Neutrophil (primary cell): Measurements from ENCODE around the gene RALGAPA2.

Source experiments
- H3K27ac ChIP-seq: fragments of 200-600 bp; sonication (generic); 2 replicates; pipeline ENCODE4 v1.5.1; 2016; ENCODE audit warnings: mild to moderate bottlenecking, moderate library complexity
- H3K27me3 ChIP-seq: fragments of 200-600 bp; sonication (generic); 2 replicates; pipeline ENCODE4 v1.6.0; 2016; ENCODE audit warnings: mild to moderate bottlenecking
- H3K36me3 ChIP-seq: fragments of 200-600 bp; sonication (generic); 2 replicates; pipeline ENCODE4 v1.5.1; 2017
- H3K4me1 ChIP-seq, 2 experiments: fragments of 200-600 bp in 1 of 2; sonication (generic) in 1 of 2; 1 replicate in 1 of 2; 2 replicates in 1 of 2; pipeline versions ENCODE4 v1.5.1 to v1.6.1; 2013 to 2016; ENCODE audit warnings: low read depth in 1 of 2, low read length in 1 of 2, mild to moderate bottlenecking in 1 of 2, moderate library complexity in 1 of 2; ENCODE audit not compliant: control insufficient read depth in 1 of 2, insufficient read depth in 1 of 2
- H3K4me3 ChIP-seq, 2 experiments: fragments of 200-600 bp in 1 of 2; sonication (generic) in 1 of 2; 1 replicate in 1 of 2; 2 replicates in 1 of 2; pipeline ENCODE4 v1.5.1; 2013 to 2016; ENCODE audit warnings: low read depth in 1 of 2, low read length in 1 of 2, mild to moderate bottlenecking in 1 of 2, moderate library complexity in 1 of 2
- H3K9me3 ChIP-seq: fragments of 200-600 bp; sonication (generic); 2 replicates; pipeline ENCODE4 v1.5.1; 2016
- TF ChIP-seq, protein P1 (sequence below): fragments of 200-600 bp; sonication (generic); IDR thresholded peaks from 2 replicates; pipeline ENCODE4 v1.5.1; 2016; ENCODE audit warnings: antibody characterized with exemption

RALGAPA2 gene

DNA sequence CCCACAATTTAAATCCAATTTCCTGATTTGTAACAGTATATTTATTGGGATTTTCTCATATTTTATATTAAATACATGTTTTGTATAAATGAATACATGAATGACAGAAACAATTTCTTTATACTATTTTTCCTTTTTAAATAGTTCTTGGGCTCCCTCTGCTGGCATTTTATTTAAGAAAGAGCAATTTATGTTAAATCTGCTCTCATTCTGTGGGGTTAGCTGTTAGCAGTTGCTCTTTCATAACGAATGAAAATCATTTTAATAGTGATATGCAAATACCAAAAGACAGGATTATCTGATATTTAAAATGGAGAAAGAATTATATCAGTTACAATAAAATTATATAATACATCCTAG is 118.3 kb downstream of the RALGAPA2 start:
- H3K27me3 ChIP-seq: no peaks in the 10 kb centered on the region
- H3K9me3 ChIP-seq: no peaks in the 10 kb centered on the region
- TF ChIP-seq, protein P1, sequence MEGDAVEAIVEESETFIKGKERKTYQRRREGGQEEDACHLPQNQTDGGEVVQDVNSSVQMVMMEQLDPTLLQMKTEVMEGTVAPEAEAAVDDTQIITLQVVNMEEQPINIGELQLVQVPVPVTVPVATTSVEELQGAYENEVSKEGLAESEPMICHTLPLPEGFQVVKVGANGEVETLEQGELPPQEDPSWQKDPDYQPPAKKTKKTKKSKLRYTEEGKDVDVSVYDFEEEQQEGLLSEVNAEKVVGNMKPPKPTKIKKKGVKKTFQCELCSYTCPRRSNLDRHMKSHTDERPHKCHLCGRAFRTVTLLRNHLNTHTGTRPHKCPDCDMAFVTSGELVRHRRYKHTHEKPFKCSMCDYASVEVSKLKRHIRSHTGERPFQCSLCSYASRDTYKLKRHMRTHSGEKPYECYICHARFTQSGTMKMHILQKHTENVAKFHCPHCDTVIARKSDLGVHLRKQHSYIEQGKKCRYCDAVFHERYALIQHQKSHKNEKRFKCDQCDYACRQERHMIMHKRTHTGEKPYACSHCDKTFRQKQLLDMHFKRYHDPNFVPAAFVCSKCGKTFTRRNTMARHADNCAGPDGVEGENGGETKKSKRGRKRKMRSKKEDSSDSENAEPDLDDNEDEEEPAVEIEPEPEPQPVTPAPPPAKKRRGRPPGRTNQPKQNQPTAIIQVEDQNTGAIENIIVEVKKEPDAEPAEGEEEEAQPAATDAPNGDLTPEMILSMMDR: no peak
- no peaks in the 10 kb centered on the region for H3K4me1 ChIP-seq
- no peak overlapping the region for H3K27ac ChIP-seq
- H3K4me3 ChIP-seq: no peak overlapping the region
- H3K36me3 ChIP-seq: peaks cover 77% of the 10 kb centered on the region

DNA sequence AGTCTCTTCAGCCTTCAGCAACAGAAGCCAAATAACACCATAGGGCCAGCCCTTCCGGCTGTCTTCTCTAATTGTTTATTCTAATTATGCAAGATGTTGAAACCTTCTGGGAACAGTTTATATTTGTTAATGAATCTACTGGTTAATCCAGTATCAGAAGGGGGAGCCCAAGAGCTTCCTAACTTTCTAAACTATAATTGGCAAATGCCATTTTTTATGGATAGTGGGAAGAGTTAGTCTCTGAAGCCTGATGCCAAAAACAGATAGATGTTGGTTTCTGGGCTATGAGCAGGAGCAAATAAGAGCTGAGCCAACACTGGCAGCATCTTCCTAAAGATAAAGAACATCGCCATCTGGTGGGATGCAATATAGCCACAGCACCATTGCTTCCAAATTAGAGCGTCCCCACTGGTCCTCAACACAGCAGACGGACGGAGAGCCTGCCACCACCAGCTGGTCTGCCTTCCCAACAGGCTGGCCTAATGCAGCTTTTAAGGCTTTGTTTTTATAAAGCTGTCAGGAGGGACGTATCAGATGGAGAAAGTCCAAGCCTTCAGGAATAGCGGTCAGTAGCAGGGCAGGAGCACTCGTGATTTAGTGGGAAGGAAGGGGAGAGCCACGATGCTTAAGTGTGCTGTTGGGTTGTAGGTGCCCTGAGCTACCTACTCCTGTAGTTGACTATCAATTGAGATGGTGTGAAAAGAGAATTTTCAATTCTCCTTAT is 118.8 kb downstream of the RALGAPA2 start:
- H3K4me1 ChIP-seq: no peaks in the 10 kb centered on the region

DNA sequence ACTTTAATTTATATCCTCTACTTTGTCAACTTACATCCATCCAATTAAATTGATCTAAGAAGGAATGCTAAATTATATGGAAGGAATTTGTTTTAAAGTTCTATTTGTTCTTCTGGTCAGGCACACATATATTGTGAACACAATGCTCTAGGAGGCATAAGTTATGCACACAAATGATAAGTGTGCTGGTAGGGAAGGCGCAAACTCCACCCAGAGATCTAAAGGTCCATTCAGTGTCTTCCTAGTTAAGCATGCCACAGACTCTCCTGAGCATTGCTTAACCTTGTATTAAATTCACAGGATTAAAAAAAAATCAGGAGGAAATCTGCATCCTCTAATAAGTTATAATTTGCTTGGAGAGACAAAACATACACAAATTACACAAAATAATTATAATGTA is 127.3 kb downstream of the RALGAPA2 start:
- Histone ChIP-seq H3K4me3 (no peak overlapping the region), H3K4me1 (no peaks in the 10 kb centered on the region), H3K27ac (no peak overlapping the region), H3K9me3 (no peaks in the 10 kb centered on the region), H3K27me3 (no peaks in the 10 kb centered on the region), H3K36me3 (peaks cover 75% of the 10 kb centered on the region)
- TF ChIP-seq, protein P1: no peak

More for the DNA sequence above, 118.8 kb downstream of the RALGAPA2 start:
- Histone ChIP-seq H3K27ac (no peak overlapping the region), H3K36me3 (peaks cover 77% of the 10 kb centered on the region), H3K27me3 (no peaks in the 10 kb centered on the region), H3K4me3 (no peak overlapping the region), H3K9me3 (no peaks in the 10 kb centered on the region)
- TF ChIP-seq, protein P1: no peak

DNA sequence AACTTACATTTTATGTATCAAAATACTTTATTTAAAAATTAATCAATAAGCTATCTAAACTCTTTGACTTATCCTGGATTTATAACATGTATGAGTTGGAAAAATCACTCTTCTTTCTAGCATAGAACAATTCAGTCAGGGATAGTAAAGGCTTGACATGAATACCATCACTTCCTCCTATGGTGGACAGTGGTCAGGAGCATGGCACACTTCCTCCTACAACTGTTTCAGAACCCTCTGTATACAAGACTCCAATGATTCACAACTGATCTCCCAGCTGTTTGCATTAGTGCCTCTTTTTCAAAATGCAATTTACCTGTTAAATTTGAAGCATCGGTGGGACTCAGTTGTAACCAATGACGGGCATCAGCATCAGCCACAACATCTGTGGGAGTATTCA is 129.7 kb downstream of the RALGAPA2 start:
- Histone ChIP-seq H3K27me3 (no peaks in the 10 kb centered on the region), H3K36me3 (peaks cover 74% of the 10 kb centered on the region), H3K4me1 (no peaks in the 10 kb centered on the region), H3K4me3 (no peak overlapping the region), H3K9me3 (no peaks in the 10 kb centered on the region), H3K27ac (no peak overlapping the region)
- TF ChIP-seq, protein P1: no peak

DNA sequence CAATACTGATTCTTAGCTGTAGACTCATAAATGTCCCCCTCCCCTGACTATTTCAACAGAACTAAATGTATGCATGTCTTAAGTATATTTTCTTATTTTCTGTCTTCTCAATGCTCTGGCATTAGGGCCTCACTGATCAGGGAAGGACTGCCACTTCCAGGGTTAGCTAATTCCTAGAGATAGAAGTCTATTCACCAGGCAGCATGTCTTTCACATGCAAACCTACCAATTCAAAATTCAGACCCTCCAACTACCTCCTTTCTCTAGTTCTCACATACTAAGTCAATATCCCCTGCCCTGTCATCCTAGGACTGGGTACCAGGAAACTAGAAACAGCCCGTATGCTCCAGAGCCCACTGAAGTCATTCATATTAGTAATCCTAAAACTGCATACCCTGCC is 132.3 kb downstream of the RALGAPA2 start:
- TF ChIP-seq, protein P1: no peak
- Histone ChIP-seq H3K27me3 (no peaks in the 10 kb centered on the region), H3K4me3 (no peak overlapping the region), H3K9me3 (no peaks in the 10 kb centered on the region), H3K27ac (no peak overlapping the region), H3K4me1 (no peaks in the 10 kb centered on the region), H3K36me3 (peaks cover 84% of the 10 kb centered on the region)
